ENCODE measurements around the gene CNOT2. TPM values are rescaled to one million over a fixed set of nuclear protein-coding genes. Genes with fewer than 3 reads are reported as not detected.

Gene CNOT2
- total and polyA plus RNA-seq, 4 donors = 17.5 to 93.4 (median 49.0) TPM

GRCh38 chr12:70252832-70253231 lies 9.6 kb downstream of the CNOT2 start (continued):
- TF ChIP-seq HNF4G (IDR thresholded peaks at IDR 0.05) (no peak), RXRA (IDR thresholded peaks at IDR 0.05) (no peak)

DNA sequence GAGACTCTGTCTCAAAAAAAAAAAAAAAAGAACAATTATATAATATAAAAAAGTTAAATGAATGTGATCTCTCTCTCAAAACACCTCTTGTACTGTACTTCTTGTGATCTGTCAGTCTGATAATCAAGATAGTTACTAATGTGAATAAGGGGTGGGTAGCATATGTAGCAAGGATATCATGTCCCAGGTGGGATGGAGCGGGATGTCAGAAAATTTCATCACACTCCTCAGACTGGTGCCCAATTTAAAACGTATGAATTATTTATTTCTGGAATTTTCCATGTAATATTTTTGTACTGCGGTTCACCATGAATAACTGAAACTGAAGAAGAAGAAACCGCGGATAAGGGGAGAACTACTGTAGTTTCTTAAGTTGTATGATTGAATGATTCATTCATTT lies 11.0 kb downstream of the CNOT2 start:
- H3K27ac ChIP-seq (ENCODE audit: low read depth in 1 of 2, low read length in 2 of 2) = no peak overlapping the region
- no peaks in the 10 kb centered on the region for H3K27me3 ChIP-seq (ENCODE audit: control insufficient read depth in 4 of 4, insufficient read depth in 4 of 4, low read length in 3 of 4)
- 96% methylated on average over 5 of the region's 5 CpGs for WGBS
- peaks cover 5 to 9% (median 8%) of the 10 kb centered on the region in 4 donors for H3K4me1 ChIP-seq (ENCODE audit: control insufficient read depth in 4 of 4, insufficient read depth in 4 of 4, low read length in 3 of 4)
- TF ChIP-seq MAX (IDR thresholded peaks at IDR 0.05) = no peak
- TF ChIP-seq, protein P1, sequence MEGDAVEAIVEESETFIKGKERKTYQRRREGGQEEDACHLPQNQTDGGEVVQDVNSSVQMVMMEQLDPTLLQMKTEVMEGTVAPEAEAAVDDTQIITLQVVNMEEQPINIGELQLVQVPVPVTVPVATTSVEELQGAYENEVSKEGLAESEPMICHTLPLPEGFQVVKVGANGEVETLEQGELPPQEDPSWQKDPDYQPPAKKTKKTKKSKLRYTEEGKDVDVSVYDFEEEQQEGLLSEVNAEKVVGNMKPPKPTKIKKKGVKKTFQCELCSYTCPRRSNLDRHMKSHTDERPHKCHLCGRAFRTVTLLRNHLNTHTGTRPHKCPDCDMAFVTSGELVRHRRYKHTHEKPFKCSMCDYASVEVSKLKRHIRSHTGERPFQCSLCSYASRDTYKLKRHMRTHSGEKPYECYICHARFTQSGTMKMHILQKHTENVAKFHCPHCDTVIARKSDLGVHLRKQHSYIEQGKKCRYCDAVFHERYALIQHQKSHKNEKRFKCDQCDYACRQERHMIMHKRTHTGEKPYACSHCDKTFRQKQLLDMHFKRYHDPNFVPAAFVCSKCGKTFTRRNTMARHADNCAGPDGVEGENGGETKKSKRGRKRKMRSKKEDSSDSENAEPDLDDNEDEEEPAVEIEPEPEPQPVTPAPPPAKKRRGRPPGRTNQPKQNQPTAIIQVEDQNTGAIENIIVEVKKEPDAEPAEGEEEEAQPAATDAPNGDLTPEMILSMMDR (IDR thresholded peaks at IDR 0.05; ENCODE audit: low read depth, low read length, missing input control) = no peak
- no peak for TF ChIP-seq FOXA2 (IDR thresholded peaks at IDR 0.05)
- TF ChIP-seq FOXA1 (IDR thresholded peaks at IDR 0.05) = no peak
- TF ChIP-seq, protein P2, sequence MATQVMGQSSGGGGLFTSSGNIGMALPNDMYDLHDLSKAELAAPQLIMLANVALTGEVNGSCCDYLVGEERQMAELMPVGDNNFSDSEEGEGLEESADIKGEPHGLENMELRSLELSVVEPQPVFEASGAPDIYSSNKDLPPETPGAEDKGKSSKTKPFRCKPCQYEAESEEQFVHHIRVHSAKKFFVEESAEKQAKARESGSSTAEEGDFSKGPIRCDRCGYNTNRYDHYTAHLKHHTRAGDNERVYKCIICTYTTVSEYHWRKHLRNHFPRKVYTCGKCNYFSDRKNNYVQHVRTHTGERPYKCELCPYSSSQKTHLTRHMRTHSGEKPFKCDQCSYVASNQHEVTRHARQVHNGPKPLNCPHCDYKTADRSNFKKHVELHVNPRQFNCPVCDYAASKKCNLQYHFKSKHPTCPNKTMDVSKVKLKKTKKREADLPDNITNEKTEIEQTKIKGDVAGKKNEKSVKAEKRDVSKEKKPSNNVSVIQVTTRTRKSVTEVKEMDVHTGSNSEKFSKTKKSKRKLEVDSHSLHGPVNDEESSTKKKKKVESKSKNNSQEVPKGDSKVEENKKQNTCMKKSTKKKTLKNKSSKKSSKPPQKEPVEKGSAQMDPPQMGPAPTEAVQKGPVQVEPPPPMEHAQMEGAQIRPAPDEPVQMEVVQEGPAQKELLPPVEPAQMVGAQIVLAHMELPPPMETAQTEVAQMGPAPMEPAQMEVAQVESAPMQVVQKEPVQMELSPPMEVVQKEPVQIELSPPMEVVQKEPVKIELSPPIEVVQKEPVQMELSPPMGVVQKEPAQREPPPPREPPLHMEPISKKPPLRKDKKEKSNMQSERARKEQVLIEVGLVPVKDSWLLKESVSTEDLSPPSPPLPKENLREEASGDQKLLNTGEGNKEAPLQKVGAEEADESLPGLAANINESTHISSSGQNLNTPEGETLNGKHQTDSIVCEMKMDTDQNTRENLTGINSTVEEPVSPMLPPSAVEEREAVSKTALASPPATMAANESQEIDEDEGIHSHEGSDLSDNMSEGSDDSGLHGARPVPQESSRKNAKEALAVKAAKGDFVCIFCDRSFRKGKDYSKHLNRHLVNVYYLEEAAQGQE (IDR thresholded peaks at IDR 0.05) = no peak
- TF ChIP-seq GABPA (IDR thresholded peaks at IDR 0.05 in 1 of 2, conservative IDR thresholded peaks at IDR 0.05 in 1 of 2) = no peak
- no peak for TF ChIP-seq EGR1 (IDR thresholded peaks at IDR 0.05; ENCODE audit: low read depth in 2 of 2)
- TF ChIP-seq SP1 (IDR thresholded peaks at IDR 0.05) = no peak
- TF ChIP-seq, protein P3, sequence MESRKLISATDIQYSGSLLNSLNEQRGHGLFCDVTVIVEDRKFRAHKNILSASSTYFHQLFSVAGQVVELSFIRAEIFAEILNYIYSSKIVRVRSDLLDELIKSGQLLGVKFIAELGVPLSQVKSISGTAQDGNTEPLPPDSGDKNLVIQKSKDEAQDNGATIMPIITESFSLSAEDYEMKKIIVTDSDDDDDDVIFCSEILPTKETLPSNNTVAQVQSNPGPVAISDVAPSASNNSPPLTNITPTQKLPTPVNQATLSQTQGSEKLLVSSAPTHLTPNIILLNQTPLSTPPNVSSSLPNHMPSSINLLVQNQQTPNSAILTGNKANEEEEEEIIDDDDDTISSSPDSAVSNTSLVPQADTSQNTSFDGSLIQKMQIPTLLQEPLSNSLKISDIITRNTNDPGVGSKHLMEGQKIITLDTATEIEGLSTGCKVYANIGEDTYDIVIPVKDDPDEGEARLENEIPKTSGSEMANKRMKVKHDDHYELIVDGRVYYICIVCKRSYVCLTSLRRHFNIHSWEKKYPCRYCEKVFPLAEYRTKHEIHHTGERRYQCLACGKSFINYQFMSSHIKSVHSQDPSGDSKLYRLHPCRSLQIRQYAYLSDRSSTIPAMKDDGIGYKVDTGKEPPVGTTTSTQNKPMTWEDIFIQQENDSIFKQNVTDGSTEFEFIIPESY (IDR thresholded peaks at IDR 0.05) = no peak
- TF ChIP-seq YY1 (IDR thresholded peaks at IDR 0.05) = no peak
- no peak for TF ChIP-seq HNF4A (conservative IDR thresholded peaks at IDR 0.05)
- TF ChIP-seq JUND (IDR thresholded peaks at IDR 0.05) = no peak
- no peak for TF ChIP-seq HNF4G (IDR thresholded peaks at IDR 0.05)
- no peak for TF ChIP-seq RAD21 (IDR thresholded peaks at IDR 0.05)
- H3K4me3 ChIP-seq (ENCODE audit: low read depth in 1 of 3, low read length in 3 of 3) = no peak overlapping the region
- no peak for DNase-seq (ENCODE audit: low spot score)
- H3K9me3 ChIP-seq (ENCODE audit: control insufficient read depth in 4 of 4, low read length in 3 of 4) = no peaks in the 10 kb centered on the region
- no peak overlapping the region for H3K9ac ChIP-seq (ENCODE audit: low read depth in 1 of 2, low read length in 2 of 2)
- no peaks in the 10 kb centered on the region for H3K36me3 ChIP-seq (ENCODE audit: control insufficient read depth in 4 of 4, insufficient read depth in 3 of 4, low read depth in 1 of 4, low read length in 3 of 4)

Measured in liver (tissue), 9 donors.